Measurements from ENCODE around the gene CTNNA3.

CTNNA3 gene

DNA sequence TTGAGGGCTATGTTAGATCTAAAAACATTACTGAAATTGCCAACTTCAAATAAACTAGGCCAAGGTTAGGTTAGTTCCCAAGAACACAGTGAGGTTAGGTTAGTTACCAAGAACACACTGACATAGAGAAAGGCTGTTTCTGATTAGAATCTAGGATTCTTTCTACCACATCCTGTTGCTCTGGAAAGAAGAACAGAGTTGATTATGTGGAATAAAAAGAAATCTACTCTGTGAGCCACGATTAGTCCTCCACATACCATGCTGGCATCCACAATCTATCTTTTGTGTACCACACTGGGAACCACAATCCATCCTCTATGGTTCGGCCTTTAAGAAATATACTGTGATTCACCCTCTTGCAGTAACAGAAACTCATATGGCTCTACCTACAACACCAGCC is 678.8 kb downstream of the CTNNA3 start:
- Histone ChIP-seq H3K4me1 (ENCODE audit: control insufficient read depth in 1 of 2, insufficient read depth in 2 of 2, low read length in 2 of 2) (no peaks in the 10 kb centered on the region), H3K27ac (ENCODE audit: low read depth, low read length) (no peak overlapping the region), H3K27me3 (ENCODE audit: control insufficient read depth in 1 of 2, insufficient read depth in 2 of 2, low read length in 2 of 2) (no peaks in the 10 kb centered on the region), H3K4me3 (ENCODE audit: low read depth in 1 of 2, low read length in 2 of 2) (no peak overlapping the region), H3K9me3 (ENCODE audit: control insufficient read depth in 1 of 2, low read length in 2 of 2) (no peaks in the 10 kb centered on the region), H3K9ac (ENCODE audit: low read depth in 1 of 2, low read length in 2 of 2) (no peak overlapping the region), H3K36me3 (ENCODE audit: control insufficient read depth in 1 of 2, insufficient read depth in 2 of 2, low read length in 2 of 2) (no peaks in the 10 kb centered on the region)

- H3K27me3 ChIP-seq (ENCODE audit: control insufficient read depth in 1 of 2, insufficient read depth in 2 of 2, low read length in 2 of 2) = no peaks in the 10 kb centered on the region
- no peak overlapping the region for H3K27ac ChIP-seq (ENCODE audit: low read depth, low read length)
- no peak overlapping the region for H3K4me3 ChIP-seq (ENCODE audit: low read depth in 1 of 2, low read length in 2 of 2)
- no peaks in the 10 kb centered on the region for H3K9me3 ChIP-seq (ENCODE audit: control insufficient read depth in 1 of 2, low read length in 2 of 2)
- no peaks in the 10 kb centered on the region for H3K36me3 ChIP-seq (ENCODE audit: control insufficient read depth in 1 of 2, insufficient read depth in 2 of 2, low read length in 2 of 2)
- no peak overlapping the region for H3K9ac ChIP-seq (ENCODE audit: low read depth in 1 of 2, low read length in 2 of 2)
- no peaks in the 10 kb centered on the region for H3K4me1 ChIP-seq (ENCODE audit: control insufficient read depth in 1 of 2, insufficient read depth in 2 of 2, low read length in 2 of 2)
These were observed 680.8 kb downstream of the CTNNA3 start for GRCh38 chr10:67015225-67015624.

- H3K9me3 ChIP-seq (ENCODE audit: control insufficient read depth in 1 of 2, low read length in 2 of 2) = no peaks in the 10 kb centered on the region
- no peaks in the 10 kb centered on the region for H3K4me1 ChIP-seq (ENCODE audit: control insufficient read depth in 1 of 2, insufficient read depth in 2 of 2, low read length in 2 of 2)
- no peak overlapping the region for H3K27ac ChIP-seq (ENCODE audit: low read depth, low read length)
- no peak overlapping the region for H3K4me3 ChIP-seq (ENCODE audit: low read depth in 1 of 2, low read length in 2 of 2)
- H3K27me3 ChIP-seq (ENCODE audit: control insufficient read depth in 1 of 2, insufficient read depth in 2 of 2, low read length in 2 of 2) = no peaks in the 10 kb centered on the region
- H3K9ac ChIP-seq (ENCODE audit: low read depth in 1 of 2, low read length in 2 of 2) = no peak overlapping the region
- H3K36me3 ChIP-seq (ENCODE audit: control insufficient read depth in 1 of 2, insufficient read depth in 2 of 2, low read length in 2 of 2) = no peaks in the 10 kb centered on the region
These were observed 684.0 kb downstream of the CTNNA3 start for GRCh38 chr10:67011981-67012380.

GRCh38 chr10:67011480-67011879 is 684.5 kb downstream of the CTNNA3 start:
- no peak overlapping the region for H3K4me3 ChIP-seq (ENCODE audit: low read depth in 1 of 2, low read length in 2 of 2)
- H3K9ac ChIP-seq (ENCODE audit: low read depth in 1 of 2, low read length in 2 of 2) = no peak overlapping the region
- no peaks in the 10 kb centered on the region for H3K27me3 ChIP-seq (ENCODE audit: control insufficient read depth in 1 of 2, insufficient read depth in 2 of 2, low read length in 2 of 2)
- H3K36me3 ChIP-seq (ENCODE audit: control insufficient read depth in 1 of 2, insufficient read depth in 2 of 2, low read length in 2 of 2) = no peaks in the 10 kb centered on the region
- no peaks in the 10 kb centered on the region for H3K9me3 ChIP-seq (ENCODE audit: control insufficient read depth in 1 of 2, low read length in 2 of 2)
- H3K27ac ChIP-seq (ENCODE audit: low read depth, low read length) = no peak overlapping the region
- no peaks in the 10 kb centered on the region for H3K4me1 ChIP-seq (ENCODE audit: control insufficient read depth in 1 of 2, insufficient read depth in 2 of 2, low read length in 2 of 2)

DNA sequence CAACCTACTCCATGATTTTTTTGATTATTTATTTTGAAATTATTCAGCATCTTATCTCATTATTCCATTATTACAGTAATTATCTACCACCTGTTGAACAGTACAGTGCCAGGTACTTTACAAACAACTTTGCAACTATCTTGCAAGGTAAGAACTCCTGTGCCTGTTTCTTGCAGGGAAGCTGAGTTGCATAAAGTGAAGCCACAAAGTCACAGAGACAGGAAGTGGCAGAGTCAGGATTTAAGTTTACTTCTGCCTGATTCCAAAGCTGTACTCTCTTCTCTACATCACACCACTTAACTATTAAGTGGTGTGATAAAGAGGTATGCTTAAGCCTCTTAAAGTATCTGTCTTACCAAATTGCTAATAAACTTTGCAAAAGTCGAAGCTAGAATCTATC is 690.0 kb downstream of the CTNNA3 start:
- H3K27me3 ChIP-seq (ENCODE audit: control insufficient read depth in 1 of 2, insufficient read depth in 2 of 2, low read length in 2 of 2) = no peaks in the 10 kb centered on the region
- H3K4me3 ChIP-seq (ENCODE audit: low read depth in 1 of 2, low read length in 2 of 2) = no peak overlapping the region
- no peaks in the 10 kb centered on the region for H3K9me3 ChIP-seq (ENCODE audit: control insufficient read depth in 1 of 2, low read length in 2 of 2)
- no peaks in the 10 kb centered on the region for H3K4me1 ChIP-seq (ENCODE audit: control insufficient read depth in 1 of 2, insufficient read depth in 2 of 2, low read length in 2 of 2)
- H3K9ac ChIP-seq (ENCODE audit: low read depth in 1 of 2, low read length in 2 of 2) = no peak overlapping the region
- H3K36me3 ChIP-seq (ENCODE audit: control insufficient read depth in 1 of 2, insufficient read depth in 2 of 2, low read length in 2 of 2) = no peaks in the 10 kb centered on the region
- H3K27ac ChIP-seq (ENCODE audit: low read depth, low read length) = no peak overlapping the region

GRCh38 chr10:67004690-67005089 is 691.3 kb downstream of the CTNNA3 start:
- Histone ChIP-seq H3K27ac (ENCODE audit: low read depth, low read length) (no peak overlapping the region), H3K4me3 (ENCODE audit: low read depth in 1 of 2, low read length in 2 of 2) (no peak overlapping the region), H3K36me3 (ENCODE audit: control insufficient read depth in 1 of 2, insufficient read depth in 2 of 2, low read length in 2 of 2) (no peaks in the 10 kb centered on the region), H3K9ac (ENCODE audit: low read depth in 1 of 2, low read length in 2 of 2) (no peak overlapping the region), H3K27me3 (ENCODE audit: control insufficient read depth in 1 of 2, insufficient read depth in 2 of 2, low read length in 2 of 2) (no peaks in the 10 kb centered on the region), H3K4me1 (ENCODE audit: control insufficient read depth in 1 of 2, insufficient read depth in 2 of 2, low read length in 2 of 2) (no peaks in the 10 kb centered on the region), H3K9me3 (ENCODE audit: control insufficient read depth in 1 of 2, low read length in 2 of 2) (no peaks in the 10 kb centered on the region)

- no peak overlapping the region for H3K27ac ChIP-seq (ENCODE audit: low read depth, low read length)
- H3K27me3 ChIP-seq (ENCODE audit: control insufficient read depth in 1 of 2, insufficient read depth in 2 of 2, low read length in 2 of 2) = no peaks in the 10 kb centered on the region
- no peak overlapping the region for H3K4me3 ChIP-seq (ENCODE audit: low read depth in 1 of 2, low read length in 2 of 2)
- H3K4me1 ChIP-seq (ENCODE audit: control insufficient read depth in 1 of 2, insufficient read depth in 2 of 2, low read length in 2 of 2) = no peaks in the 10 kb centered on the region
- no peaks in the 10 kb centered on the region for H3K36me3 ChIP-seq (ENCODE audit: control insufficient read depth in 1 of 2, insufficient read depth in 2 of 2, low read length in 2 of 2)
- H3K9me3 ChIP-seq (ENCODE audit: control insufficient read depth in 1 of 2, low read length in 2 of 2) = no peaks in the 10 kb centered on the region
- no peak overlapping the region for H3K9ac ChIP-seq (ENCODE audit: low read depth in 1 of 2, low read length in 2 of 2)
These were observed 696.0 kb downstream of the CTNNA3 start for GRCh38 chr10:66999762-67000545.

- no peaks in the 10 kb centered on the region for H3K27me3 ChIP-seq (ENCODE audit: control insufficient read depth in 1 of 2, insufficient read depth in 2 of 2, low read length in 2 of 2)
- no peak overlapping the region for H3K27ac ChIP-seq (ENCODE audit: low read depth, low read length)
- no peaks in the 10 kb centered on the region for H3K4me1 ChIP-seq (ENCODE audit: control insufficient read depth in 1 of 2, insufficient read depth in 2 of 2, low read length in 2 of 2)
- H3K9me3 ChIP-seq (ENCODE audit: control insufficient read depth in 1 of 2, low read length in 2 of 2) = no peaks in the 10 kb centered on the region
- H3K9ac ChIP-seq (ENCODE audit: low read depth in 1 of 2, low read length in 2 of 2) = no peak overlapping the region
- no peaks in the 10 kb centered on the region for H3K36me3 ChIP-seq (ENCODE audit: control insufficient read depth in 1 of 2, insufficient read depth in 2 of 2, low read length in 2 of 2)
- H3K4me3 ChIP-seq (ENCODE audit: low read depth in 1 of 2, low read length in 2 of 2) = no peak overlapping the region
These were observed 699.0 kb downstream of the CTNNA3 start for GRCh38 chr10:66996996-66997395.

DNA sequence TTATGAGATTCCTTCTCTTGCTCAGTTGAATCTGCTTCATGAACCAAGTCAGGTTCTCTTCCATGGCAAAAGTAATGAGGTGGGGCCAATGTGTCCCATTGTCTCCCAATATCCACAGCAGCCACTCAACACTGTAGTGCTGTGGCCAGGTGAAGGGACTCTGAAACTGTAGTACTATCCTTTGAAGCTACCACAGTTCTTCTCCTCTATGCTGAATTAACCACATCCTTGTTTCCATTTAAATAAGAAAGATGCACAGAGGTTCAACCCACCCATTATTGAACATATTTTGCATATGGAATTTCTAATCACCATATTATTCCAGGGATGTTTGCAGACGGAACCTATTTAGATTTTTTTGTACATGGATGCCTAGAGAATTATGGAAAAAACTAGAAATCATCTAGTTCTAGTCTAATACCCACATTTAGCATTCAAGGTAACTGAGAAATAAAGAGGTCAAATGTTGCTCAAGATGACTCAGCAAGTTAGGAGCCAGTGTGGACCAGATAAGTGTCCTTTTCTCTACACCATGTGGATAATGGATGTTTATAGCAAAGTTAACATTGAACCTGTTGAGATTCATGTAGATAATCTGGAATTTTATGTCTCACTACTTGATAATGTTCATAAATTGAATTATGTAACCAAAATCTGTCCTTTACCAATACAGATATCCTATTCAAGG is 705.7 kb downstream of the CTNNA3 start:
- H3K9me3 ChIP-seq (ENCODE audit: control insufficient read depth in 1 of 2, low read length in 2 of 2) = no peaks in the 10 kb centered on the region
- H3K27me3 ChIP-seq (ENCODE audit: control insufficient read depth in 1 of 2, insufficient read depth in 2 of 2, low read length in 2 of 2) = no peaks in the 10 kb centered on the region
- H3K4me3 ChIP-seq (ENCODE audit: low read depth in 1 of 2, low read length in 2 of 2) = no peak overlapping the region
- no peak overlapping the region for H3K9ac ChIP-seq (ENCODE audit: low read depth in 1 of 2, low read length in 2 of 2)
- H3K36me3 ChIP-seq (ENCODE audit: control insufficient read depth in 1 of 2, insufficient read depth in 2 of 2, low read length in 2 of 2) = no peaks in the 10 kb centered on the region
- H3K27ac ChIP-seq (ENCODE audit: low read depth, low read length) = no peak overlapping the region
- no peaks in the 10 kb centered on the region for H3K4me1 ChIP-seq (ENCODE audit: control insufficient read depth in 1 of 2, insufficient read depth in 2 of 2, low read length in 2 of 2)

DNA sequence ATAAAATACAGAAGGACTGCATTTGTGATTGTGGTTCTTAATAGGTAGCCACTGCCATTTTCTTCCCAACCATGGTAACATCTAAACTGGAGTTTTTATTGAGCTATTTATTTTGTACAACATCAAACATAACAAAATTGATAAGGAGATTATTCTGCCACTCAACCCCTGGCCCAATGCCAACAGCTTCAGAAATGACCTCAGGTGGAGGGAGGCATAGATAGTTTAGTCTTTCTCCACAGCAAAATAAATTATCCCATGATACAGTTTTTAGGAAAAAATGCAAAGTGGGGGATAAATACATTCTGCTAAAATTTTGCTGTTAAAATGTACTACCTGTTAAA is 712.5 kb downstream of the CTNNA3 start:
- Histone ChIP-seq H3K27ac (ENCODE audit: low read depth, low read length) (no peak overlapping the region), H3K36me3 (ENCODE audit: control insufficient read depth in 1 of 2, insufficient read depth in 2 of 2, low read length in 2 of 2) (no peaks in the 10 kb centered on the region), H3K4me1 (ENCODE audit: control insufficient read depth in 1 of 2, insufficient read depth in 2 of 2, low read length in 2 of 2) (no peaks in the 10 kb centered on the region), H3K27me3 (ENCODE audit: control insufficient read depth in 1 of 2, insufficient read depth in 2 of 2, low read length in 2 of 2) (no peaks in the 10 kb centered on the region), H3K9me3 (ENCODE audit: control insufficient read depth in 1 of 2, low read length in 2 of 2) (no peaks in the 10 kb centered on the region), H3K4me3 (ENCODE audit: low read depth in 1 of 2, low read length in 2 of 2) (no peak overlapping the region), H3K9ac (ENCODE audit: low read depth in 1 of 2, low read length in 2 of 2) (no peak overlapping the region)

Measured in duodenal mucosa (tissue), 2 donors.